Astrocyte (in vitro differentiated cells and primary cell): Measurements from ENCODE around the gene TRERF1. TPM values are rescaled to one million over a fixed set of nuclear protein-coding genes. Genes with fewer than 3 reads are reported as not detected.

Experiments
- DNase-seq: peaks from one replicate; pipeline ENCODE4 v3.0.0-alpha.2; 2010; ENCODE audit warnings: low read depth
- FAIRE-seq: peaks from 2 replicates; lab custom pipeline; 2011; peaks lifted over from hg19 to GRCh38; lab: Jason Lieb, UNC
- H2AFZ ChIP-seq: 2 replicates; pipeline ENCODE4 v1.6.0; 2012; ENCODE audit warnings: low read depth, low read length, inconsistent platforms
- H3K27ac ChIP-seq: 2 replicates; pipeline ENCODE4 v1.5.1; 2011; ENCODE audit warnings: low read depth, low read length, inconsistent platforms
- H3K27me3 ChIP-seq: 2 replicates; pipeline ENCODE4 v1.6.0; 2011; ENCODE audit warnings: low read length, inconsistent platforms; ENCODE audit not compliant: insufficient read depth
- H3K36me3 ChIP-seq: 2 replicates; pipeline ENCODE4 v1.5.1; 2011; ENCODE audit warnings: low read length, inconsistent platforms; ENCODE audit not compliant: insufficient read depth
- H3K4me1 ChIP-seq: 2 replicates; pipeline ENCODE4 v1.5.1; 2011; ENCODE audit warnings: low read length, inconsistent platforms; ENCODE audit not compliant: insufficient read depth
- H3K4me2 ChIP-seq: 2 replicates; pipeline ENCODE4 v1.6.0; 2012; ENCODE audit warnings: low read length, inconsistent platforms
- H3K4me3 ChIP-seq: 2 replicates; pipeline ENCODE4 v1.5.1; 2011; ENCODE audit warnings: low read depth, mild to moderate bottlenecking, low read length, inconsistent platforms; ENCODE audit not compliant: insufficient read depth
- H3K79me2 ChIP-seq: 2 replicates; pipeline ENCODE4 v1.6.0; 2012; ENCODE audit warnings: mild to moderate bottlenecking, low read length, inconsistent platforms; ENCODE audit not compliant: insufficient read depth
- H3K9ac ChIP-seq: 2 replicates; pipeline ENCODE4 v1.6.0; 2012; ENCODE audit warnings: mild to moderate bottlenecking, low read length, inconsistent platforms
- H3K9me3 ChIP-seq: 2 replicates; pipeline ENCODE4 v1.5.1; 2012; ENCODE audit warnings: low read depth, mild to moderate bottlenecking, low read length, inconsistent platforms; ENCODE audit not compliant: insufficient read depth
- H4K20me1 ChIP-seq: 2 replicates; pipeline ENCODE4 v1.6.0; 2012; ENCODE audit warnings: low read length, inconsistent platforms; ENCODE audit not compliant: insufficient read depth
- H3K27ac Mint-ChIP-seq: one replicate; pipeline ENCODE4 v1.8.0; 2021; ENCODE audit warnings: mild to moderate bottlenecking, mixed read lengths; ENCODE audit not compliant: unreplicated experiment
- H3K27me3 Mint-ChIP-seq: one replicate; pipeline ENCODE4 v1.8.0; 2021; ENCODE audit warnings: low read depth, mixed read lengths; ENCODE audit not compliant: unreplicated experiment
- H3K36me3 Mint-ChIP-seq: one replicate; pipeline ENCODE4 v1.8.0; 2021; ENCODE audit warnings: low read depth, mixed read lengths; ENCODE audit not compliant: unreplicated experiment
- H3K4me1 Mint-ChIP-seq: one replicate; pipeline ENCODE4 v1.8.0; 2021; ENCODE audit warnings: low read depth, mixed read lengths; ENCODE audit not compliant: unreplicated experiment
- H3K4me3 Mint-ChIP-seq: one replicate; pipeline ENCODE4 v1.8.0; 2021; ENCODE audit warnings: mild to moderate bottlenecking, moderate library complexity, mixed read lengths; ENCODE audit not compliant: unreplicated experiment
- H3K9me3 Mint-ChIP-seq: one replicate; pipeline ENCODE4 v1.8.0; 2021; ENCODE audit warnings: mild to moderate bottlenecking, mixed read lengths; ENCODE audit not compliant: unreplicated experiment
- CTCF ChIP-seq: IDR thresholded peaks from 2 replicates; pipeline ENCODE4 v1.5.1; 2011; ENCODE audit warnings: low read depth, mild to moderate bottlenecking, inconsistent platforms, low read length, moderate library complexity; ENCODE audit not compliant: insufficient read depth
- EZH2 ChIP-seq: IDR thresholded peaks from 2 replicates; pipeline ENCODE4 v1.6.1; 2012; ENCODE audit warnings: mild to moderate bottlenecking, low read length, inconsistent platforms; ENCODE audit not compliant: insufficient read depth
- total RNA-seq: library from RNA; stranded (reverse); gene quantifications from 2 replicates; pipeline ENCODE4 v1.2.1, GENCODE V29; 2021

Gene TRERF1
- total RNA-seq, 1 donor from 2014 or later, result 8.6 TPM

DNA sequence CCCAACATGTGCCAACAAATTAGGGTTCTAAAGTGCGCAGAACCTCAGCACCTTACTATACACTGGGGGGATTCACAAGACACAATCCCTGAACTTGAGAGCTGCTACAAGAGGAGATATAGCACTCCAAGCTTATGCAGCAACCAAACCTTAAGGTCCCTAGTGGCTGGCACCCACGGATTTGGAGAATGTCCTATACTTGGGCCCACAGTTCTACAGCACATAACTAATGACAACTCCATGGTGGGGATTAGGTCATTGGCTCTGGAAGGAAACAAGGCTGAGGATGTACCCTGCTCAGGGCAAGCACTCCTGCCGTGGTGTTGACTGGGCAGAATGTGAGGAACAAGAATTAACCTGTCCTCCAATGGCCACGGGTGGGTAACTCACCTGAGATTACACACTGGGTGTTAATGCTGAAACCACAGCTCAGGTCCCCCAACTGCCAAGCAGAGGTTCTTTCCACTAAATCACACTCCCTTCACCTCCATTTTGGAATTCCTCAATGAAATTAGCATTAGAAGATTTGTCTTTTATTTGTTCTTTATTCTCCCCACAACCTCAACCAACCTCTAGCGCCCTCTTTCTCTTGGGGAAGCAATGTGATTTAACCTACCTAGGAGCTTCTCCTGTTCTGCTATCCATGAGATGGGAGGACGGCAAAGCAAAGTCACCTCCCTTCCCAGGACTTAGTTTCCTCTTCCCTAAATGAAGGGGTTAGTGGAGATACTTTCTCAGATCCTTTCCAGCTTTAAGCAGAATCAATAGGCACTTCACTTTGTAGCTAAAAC is 32.0 kb downstream of the TRERF1 start:
- Histone ChIP-seq H4K20me1 (peaks cover 34% of the 10 kb centered on the region), H3K27ac (no peak overlapping the region), H3K9me3 (no peaks in the 10 kb centered on the region), H3K9ac (no peak overlapping the region), H3K36me3 (no peaks in the 10 kb centered on the region), H2AFZ (no peak overlapping the region), H3K79me2 (peaks cover 18% of the 10 kb centered on the region), H3K4me2 (no peak overlapping the region), H3K4me1 (no peaks in the 10 kb centered on the region), H3K4me3 (no peak overlapping the region), H3K27me3 (no peaks in the 10 kb centered on the region)
- Mint-ChIP-seq H3K4me3 (no peak overlapping the region), H3K36me3 (peaks cover 8% of the 10 kb centered on the region), H3K4me1 (peaks cover 14% of the 10 kb centered on the region), H3K27me3 (peaks cover 2% of the 10 kb centered on the region), H3K9me3 (no peaks in the 10 kb centered on the region), H3K27ac (no peak overlapping the region)
- TF ChIP-seq EZH2 (no peak), CTCF (no peak)
- FAIRE-seq (no peak), DNase-seq (no peak)

DNA sequence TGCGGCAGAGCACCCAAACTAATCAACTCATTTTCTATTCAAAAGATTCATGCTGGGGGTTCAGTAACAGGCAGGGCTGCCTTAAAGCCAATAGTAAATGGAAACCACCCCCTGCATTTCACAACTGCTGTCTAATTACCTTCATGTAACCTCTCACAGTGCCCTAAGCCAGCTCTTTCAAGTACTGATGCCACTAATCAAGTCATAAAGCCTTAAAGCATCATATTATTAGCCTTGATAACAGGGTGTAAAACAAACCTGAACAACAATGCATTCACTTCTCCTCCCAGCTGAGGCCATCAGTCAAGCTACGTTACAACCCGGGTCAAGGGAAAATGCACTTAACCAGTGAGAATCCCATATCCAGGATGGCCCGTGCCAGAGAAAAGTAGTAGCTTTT is 33.0 kb downstream of the TRERF1 start:
- H3K9ac ChIP-seq, result no peak overlapping the region
- no peaks in the 10 kb centered on the region for H3K4me1 ChIP-seq
- peaks cover 18% of the 10 kb centered on the region for H3K79me2 ChIP-seq

More for the DNA sequence above, 33.0 kb downstream of the TRERF1 start:
- Mint-ChIP-seq H3K9me3 (no peaks in the 10 kb centered on the region), H3K36me3 (peaks cover 8% of the 10 kb centered on the region), H3K4me1 (peaks cover 12% of the 10 kb centered on the region), H3K27me3 (peaks cover 2% of the 10 kb centered on the region), H3K27ac (no peak overlapping the region), H3K4me3 (no peak overlapping the region)
- no peaks in the 10 kb centered on the region for H3K9me3 ChIP-seq
- no peak overlapping the region for H3K27ac ChIP-seq
- H2AFZ ChIP-seq, result no peak overlapping the region
- DNase-seq (no peak), FAIRE-seq (no peak)
- H4K20me1 ChIP-seq, result peaks cover 31% of the 10 kb centered on the region
- no peak overlapping the region for H3K4me3 ChIP-seq
- H3K27me3 ChIP-seq, result no peaks in the 10 kb centered on the region
- H3K36me3 ChIP-seq, result no peaks in the 10 kb centered on the region
- TF ChIP-seq CTCF (no peak), EZH2 (no peak)
- H3K4me2 ChIP-seq, result no peak overlapping the region
